ENCODE data around the gene SOX10. TPM values are rescaled to one million over a fixed set of nuclear protein-coding genes. Genes with fewer than 3 reads are reported as not detected.
"Not testable (repeated sequence)": the region's sequence is repeated elsewhere in the genome, so short reads cannot be mapped to it uniquely, and the experiment has no call there.

Gene SOX10
- total and polyA plus RNA-seq, 2 of the 13 experiments (the other 11 are each of a cell fraction or from before 2014, with no cell fraction given) = not detected

GRCh38 chr22:37955825-37956397 lies 28.4 kb downstream of the SOX10 start (continued):
- not testable (repeated sequence) for TF ChIP-seq HNF4G (IDR thresholded peaks at IDR 0.05; ENCODE audit: borderline replicate concordance, low read depth, low read length); SOX6 (IDR thresholded peaks at IDR 0.05); GABPA (IDR thresholded peaks at IDR 0.05; ENCODE audit: low read depth, low read length); FOXA1 (CRISPR knock-in tag; IDR thresholded peaks at IDR 0.05)
- TF ChIP-seq HNF4G (CRISPR knock-in tag; IDR thresholded peaks at IDR 0.05; ENCODE audit: borderline replicate concordance, low read depth) = peak; percentile 29; the same call in 1 of the 2 replicates
- TF ChIP-seq FOXA3 (CRISPR knock-in tag; IDR thresholded peaks at IDR 0.05) = peak; percentile 69
- peak; percentile 28; the same call in 1 of the 2 replicates for TF ChIP-seq ZGPAT (CRISPR knock-in tag; IDR thresholded peaks at IDR 0.05)
- 0 out of 2 replicates have a peak, but pooled peaks have one; percentile 7 for TF ChIP-seq ZMYM2 (CRISPR knock-in tag; IDR thresholded peaks at IDR 0.05)
- 0 out of 2 replicates have a peak, but pooled peaks have one; percentile 28 for TF ChIP-seq ARID3A (IDR thresholded peaks at IDR 0.05; ENCODE audit: low read depth, low read length)
- TF ChIP-seq ATF4 (CRISPR knock-in tag; IDR thresholded peaks at IDR 0.05) = 0 out of 4 replicates have a peak, but pooled peaks of 1 of the 2 experiments have one; percentile 37
- peak; percentile 63 for TF ChIP-seq SOX6 (CRISPR knock-in tag; IDR thresholded peaks at IDR 0.05)
- TF ChIP-seq GABPA (CRISPR knock-in tag; IDR thresholded peaks at IDR 0.05; ENCODE audit: low read depth) = peak; percentile 42; the same call in 1 of the 2 replicates
- peak; percentile 46 for TF ChIP-seq HDAC1 (CRISPR knock-in tag; IDR thresholded peaks at IDR 0.05)
- peak in 1 of 2 experiments; percentile 41; a peak in 1 of 4 replicates for TF ChIP-seq NR2F1 (CRISPR knock-in tag; IDR thresholded peaks at IDR 0.05)
- TF ChIP-seq FOXA1 (IDR thresholded peaks at IDR 0.05) = peak; percentile 61

Data from HepG2 (cell line).